HG02943 (cell line): ENCODE measurements around the gene RBM33.
"Not testable (repeated sequence)": the region's sequence is repeated elsewhere in the genome, so short reads cannot be mapped to it uniquely, and the experiment has no call there.

ENCODE experiments used
- ATAC-seq: cut with Tn5 transposase; IDR thresholded peaks from one replicate; pipeline ENCODE4 v1.9.1; 2021; ENCODE audit warnings: mild to moderate bottlenecking, low read depth, moderate library complexity; ENCODE audit not compliant: unreplicated experiment

The RBM33 gene

DNA sequence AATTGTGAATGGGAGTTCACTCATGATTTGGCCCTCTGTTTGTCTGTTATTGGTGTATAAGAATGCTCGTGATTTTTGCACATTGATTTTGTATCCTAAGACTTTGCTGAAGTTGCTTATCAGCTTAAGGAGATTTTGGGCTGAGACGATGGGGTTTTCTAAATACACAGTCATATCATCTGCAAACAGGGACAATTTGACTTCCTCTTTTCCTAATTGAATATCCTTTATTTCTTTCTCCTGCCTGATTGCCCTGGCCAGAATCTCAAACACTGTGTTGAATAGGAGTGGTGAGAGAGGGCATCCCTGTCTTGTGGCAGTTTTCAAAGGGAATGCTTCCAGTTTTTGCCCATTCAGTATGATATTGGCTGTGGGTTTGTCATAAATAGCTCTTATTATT, 43.8 kb downstream of the RBM33 start:
- ATAC-seq = not testable (repeated sequence)

DNA sequence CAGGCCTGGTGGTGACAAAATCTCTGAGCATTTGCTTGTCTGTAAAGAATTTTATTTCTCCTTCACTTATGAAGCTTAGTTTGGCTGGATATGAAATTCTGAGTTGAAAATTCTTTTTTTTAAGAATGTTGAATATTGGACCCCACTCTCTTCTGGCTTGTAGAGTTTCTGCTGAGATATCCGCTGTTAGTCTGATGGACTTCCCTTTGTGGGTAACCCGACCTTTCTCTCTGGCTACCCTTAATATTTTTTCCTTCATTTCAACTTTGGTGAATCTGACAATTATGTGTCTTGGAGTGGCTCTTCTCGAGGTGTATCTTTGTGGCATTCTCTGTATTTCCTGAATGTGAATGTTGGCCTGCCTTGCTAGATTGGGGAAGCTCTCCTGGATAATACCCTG, 46.2 kb downstream of the RBM33 start:
- ATAC-seq = not testable (repeated sequence)

DNA sequence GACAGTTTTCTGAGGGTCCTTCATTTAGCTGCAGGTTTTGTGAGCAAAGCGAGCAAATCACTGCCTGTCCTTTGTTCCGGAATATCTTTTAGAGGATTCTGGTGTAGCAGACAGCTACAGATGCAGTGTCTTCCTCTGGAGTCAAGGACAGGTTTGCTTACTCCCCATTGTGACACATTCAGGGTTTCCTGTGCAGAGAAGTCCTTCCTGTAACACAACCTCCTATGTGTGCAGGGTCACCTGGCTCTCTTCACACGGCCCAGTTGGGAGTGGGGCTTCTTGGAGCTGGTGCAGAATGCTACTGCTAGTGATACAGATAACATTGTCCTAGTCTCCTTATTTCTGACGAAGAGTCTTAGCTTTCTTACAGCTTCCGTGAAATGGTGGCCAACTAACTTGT, 47.9 kb downstream of the RBM33 start:
- ATAC-seq = no peak

DNA sequence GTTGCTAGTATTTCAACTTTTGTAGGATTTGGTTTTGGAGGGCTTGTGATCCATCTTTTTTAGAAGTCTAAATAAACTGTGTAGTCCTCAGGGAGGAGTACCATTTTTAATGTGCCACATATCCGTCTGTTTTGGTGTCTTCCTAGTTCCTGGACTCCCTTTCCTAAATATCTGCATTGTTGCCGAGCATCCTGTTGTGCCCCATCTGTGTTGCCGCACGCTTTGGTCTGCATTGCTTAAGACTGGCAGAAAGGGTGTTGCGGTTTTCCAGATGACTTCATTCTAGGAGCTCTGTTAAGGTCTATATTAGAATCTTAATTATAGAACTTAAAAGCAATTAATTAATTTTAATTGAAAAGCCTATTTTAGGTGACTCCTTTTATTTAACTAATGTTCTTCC, 49.4 kb downstream of the RBM33 start:
- no peak for ATAC-seq

DNA sequence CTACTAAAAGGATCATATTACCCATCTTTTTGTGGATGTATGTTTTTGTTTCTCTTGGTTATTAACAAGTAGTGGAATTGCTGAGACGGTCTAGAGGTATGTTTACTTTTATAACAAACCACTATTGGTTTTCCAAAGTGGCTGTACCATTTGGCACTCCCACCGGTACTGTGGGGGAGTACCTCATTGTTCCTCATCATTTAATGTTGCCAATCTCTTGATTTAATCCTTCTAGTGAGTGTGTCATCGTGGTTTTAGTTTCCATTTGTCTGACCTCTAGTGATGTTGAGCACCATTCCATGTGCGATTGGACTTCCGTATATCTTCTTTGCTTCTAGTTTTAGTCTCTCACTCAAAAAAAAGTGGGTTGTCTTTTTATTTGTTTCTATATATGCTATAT, 50.4 kb downstream of the RBM33 start:
- no peak for ATAC-seq

DNA sequence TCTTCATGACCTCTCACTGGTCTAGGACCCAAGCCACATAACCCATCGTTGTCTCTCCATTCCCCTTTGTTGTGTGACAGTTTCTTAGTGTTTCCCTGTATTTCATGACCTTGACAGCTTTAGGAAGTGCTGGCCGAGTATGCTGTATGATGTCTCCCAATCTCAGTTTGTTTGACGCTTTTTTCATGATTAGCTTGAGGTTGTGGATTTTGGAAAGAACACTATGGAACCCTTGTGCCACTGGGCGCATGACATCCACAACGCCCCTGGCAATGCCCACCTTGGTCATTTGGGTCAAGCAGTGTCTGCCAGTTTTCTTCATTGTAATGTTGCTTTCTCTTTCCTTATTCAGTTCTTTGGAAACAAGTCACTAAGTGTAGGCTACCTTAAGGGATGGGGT, 52.3 kb downstream of the RBM33 start:
- ATAC-seq = no peak

DNA sequence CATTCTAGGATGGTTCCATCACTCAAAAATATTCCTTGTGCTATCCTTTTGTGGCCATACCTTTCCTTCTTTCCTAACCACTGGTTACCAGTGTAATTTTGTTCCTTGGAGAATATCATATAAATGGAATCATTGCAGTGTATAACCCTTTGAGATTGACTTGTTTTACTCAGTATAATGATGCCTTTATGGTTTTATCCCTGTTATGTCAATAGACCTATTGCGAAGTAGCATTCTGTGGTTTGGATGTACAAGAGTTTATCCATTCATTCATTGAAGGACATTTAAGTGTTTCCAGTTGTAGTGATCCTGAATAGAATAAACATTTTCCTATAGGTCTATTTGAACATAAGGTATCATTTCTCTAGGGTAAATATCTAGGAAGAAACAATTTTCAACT, 54.2 kb downstream of the RBM33 start:
- no peak for ATAC-seq

DNA sequence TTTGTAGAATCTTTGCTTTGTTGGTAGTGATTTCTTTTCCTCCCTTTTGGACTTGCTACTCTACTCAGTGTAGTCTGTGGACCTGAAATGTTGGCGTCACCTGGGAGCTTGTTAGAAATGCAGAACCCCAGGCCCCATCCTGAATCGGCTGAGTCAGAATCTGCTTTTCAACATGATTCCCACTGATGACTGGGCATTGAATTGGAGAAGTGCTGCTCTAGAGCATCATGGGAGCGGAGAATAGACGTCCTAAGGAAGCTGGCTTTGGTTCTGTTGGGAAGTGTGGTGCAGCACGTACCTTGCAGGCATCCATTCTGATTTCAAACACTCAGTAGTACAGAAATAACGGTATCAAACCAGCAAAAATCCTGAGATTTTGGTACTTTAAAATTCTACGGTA, 54.7 kb downstream of the RBM33 start:
- no peak for ATAC-seq

DNA sequence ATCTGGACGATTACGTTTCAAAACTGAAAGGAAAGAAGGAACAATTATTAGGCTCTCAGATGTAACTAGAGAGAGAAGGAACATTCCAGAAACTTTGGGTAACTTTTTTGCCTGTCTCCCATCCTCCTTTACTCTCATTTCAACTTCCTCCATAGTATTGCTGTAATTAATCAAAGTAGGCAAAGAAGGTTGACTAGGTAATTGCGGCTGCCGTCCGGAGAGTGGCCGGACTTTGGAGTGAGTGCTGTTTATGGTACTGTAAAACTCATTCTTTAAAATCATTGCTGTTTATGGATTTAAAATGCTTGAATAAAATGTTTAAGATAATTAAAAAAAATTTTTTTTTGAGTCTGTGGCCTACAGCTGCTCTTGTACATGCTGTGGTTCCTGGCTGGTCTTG, 56.4 kb downstream of the RBM33 start:
- no peak for ATAC-seq

DNA sequence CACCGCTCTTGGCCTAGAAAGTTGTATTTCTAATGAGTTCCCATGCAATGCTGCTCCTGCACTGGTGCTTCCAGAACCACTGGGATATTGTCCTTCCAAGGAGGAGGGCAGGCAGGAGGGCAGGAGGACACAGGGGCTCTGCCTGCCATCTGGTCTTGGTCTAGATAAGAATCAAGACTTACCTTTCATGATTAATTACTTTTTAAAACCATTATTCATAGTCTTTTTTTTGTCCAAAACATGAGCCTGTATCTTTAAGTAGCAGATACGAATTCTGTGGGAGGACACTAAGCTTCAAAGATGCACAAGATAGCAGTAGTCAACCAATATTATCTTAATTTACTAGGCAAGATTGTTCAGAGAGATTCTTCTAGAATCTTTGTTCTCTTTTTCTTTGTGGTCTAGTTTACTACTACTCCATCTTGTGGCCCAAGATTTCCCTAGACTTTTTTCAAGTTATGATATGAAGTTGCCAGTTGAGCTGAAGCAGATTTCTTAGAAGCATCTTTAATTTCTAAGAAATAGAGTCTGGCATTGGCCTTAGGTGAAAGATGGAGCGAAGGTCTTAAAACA, 57.6 kb downstream of the RBM33 start:
- ATAC-seq = no peak

DNA sequence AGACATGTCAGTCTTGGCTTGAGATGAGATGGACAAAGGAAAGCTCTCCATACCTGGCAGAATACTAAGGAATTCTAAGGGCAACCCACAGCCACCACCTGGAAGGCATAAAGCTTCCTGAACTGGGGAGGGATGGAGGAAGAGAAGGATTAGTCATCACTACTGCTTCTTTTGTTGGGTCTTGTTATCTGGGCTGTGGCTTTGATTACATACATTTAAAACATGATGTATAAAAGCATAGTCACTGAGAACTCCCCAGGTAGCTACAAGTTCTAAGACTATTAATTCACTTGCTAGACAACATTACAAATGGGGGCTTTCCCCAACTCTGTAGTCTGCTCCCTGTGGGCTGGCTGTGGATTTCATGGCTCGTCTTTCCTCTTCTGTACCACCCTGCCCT, 58.2 kb downstream of the RBM33 start:
- ATAC-seq = no peak

DNA sequence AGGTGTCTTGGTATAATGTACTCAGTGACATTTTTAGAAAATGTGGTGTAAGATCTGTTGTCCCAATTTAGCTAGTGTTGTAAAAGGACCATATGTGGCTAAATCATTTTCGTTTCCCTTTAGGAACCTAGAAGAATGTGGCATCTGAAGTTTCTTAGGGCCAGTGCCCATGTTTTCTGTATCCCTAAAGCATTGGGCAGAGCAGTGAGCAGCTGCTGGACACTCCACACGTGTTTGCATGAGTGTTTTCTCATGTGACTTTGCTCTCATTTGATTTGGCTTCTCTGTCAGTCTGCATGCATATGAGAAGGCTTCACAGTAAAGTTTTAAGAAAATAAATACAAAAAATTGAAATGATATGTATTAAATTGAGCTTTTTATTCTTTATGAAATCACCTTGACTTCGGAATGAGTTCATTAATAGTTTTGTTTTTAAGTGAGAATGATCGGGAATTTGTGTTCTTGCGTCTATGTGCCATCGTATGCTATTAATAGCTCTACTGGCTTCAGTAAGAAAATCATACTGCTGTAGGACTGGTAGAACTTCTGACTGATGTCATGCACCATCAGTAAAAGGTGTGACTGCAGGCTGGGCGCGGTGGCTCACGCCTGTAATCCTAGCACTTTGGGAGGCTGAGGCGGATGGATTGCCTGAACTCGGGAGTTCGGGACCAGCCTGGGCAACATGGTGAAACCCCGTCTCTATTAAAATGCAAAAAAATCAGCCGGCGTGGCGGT, 61.3 kb downstream of the RBM33 start:
- ATAC-seq = no peak

DNA sequence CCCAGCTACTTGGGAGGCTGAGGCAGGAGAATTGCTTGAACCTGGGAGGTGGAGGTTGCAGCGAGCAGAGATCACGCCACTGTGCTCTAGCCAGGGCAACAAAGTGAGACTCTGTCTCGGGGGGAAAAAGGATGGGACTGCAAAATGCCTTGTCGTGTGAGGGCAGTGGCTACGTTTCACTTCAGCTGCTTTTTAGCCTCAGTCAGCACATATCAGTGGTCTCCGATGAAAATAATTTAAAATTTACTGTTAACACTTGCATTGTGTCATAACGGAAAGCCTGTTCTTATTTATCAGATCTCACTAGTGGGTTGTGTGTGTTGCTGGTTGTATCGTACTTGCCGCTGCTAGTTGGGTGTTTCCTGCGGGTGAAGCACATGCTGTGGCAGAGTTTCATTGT, 61.9 kb downstream of the RBM33 start:
- no peak for ATAC-seq

DNA sequence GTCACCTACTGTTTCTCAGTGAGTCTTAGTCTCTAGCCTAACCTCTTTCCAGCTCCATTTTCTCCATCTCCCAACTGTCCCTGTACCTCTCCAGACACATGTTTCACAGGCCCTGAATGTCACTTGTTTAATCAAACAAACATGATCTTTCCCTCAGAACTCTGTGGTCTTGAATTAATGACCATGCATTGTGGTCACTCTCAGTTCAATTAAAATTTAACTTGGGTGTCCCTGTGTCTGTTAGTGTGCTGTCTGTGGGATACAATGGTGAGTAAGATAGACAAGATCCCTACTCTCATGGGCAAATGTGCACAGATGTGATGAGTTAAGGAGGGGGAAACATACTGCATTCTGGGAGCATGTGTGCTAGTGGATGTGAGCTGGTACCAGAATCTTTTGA, 65.0 kb downstream of the RBM33 start:
- no peak for ATAC-seq

DNA sequence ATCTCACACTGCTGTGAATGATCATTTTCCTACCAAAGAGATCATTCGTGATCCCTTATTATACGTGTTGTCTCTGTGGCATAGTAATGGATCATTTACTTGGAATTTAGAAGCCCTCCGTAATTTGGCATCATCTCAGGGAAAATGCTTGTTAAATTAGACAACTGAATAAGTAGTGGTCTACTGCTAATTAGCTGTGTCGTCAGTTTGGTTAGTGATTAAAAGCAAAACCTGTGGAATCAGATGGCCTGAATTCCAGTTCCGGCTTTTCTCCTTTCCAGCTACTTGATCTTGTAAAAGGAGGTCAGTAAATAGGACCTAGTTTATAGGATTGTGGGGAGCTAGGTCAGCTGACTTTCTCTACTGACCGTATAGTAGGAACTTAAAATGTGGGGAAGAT, 65.6 kb downstream of the RBM33 start:
- no peak for ATAC-seq

DNA sequence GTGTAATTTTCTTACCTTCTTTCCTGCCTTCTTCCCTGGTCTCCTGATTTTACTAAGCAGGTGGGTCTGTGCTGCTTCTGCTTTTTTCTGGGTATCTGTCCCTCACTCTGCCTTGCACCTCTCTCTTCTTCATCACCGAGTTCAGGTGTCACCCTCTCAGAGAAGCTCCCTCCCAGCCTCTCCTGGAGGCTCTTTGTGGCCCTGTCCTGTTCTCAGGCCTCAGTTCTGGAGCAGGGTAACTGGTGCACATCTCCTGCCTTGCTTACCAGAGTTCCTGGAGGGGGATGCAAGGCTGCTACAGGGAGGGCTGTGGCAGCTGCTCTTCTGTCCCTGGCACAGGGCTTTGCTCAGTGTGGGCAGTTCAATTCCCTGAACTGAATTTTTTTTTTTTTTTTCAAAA, 66.1 kb downstream of the RBM33 start:
- ATAC-seq = peak; percentile 74

DNA sequence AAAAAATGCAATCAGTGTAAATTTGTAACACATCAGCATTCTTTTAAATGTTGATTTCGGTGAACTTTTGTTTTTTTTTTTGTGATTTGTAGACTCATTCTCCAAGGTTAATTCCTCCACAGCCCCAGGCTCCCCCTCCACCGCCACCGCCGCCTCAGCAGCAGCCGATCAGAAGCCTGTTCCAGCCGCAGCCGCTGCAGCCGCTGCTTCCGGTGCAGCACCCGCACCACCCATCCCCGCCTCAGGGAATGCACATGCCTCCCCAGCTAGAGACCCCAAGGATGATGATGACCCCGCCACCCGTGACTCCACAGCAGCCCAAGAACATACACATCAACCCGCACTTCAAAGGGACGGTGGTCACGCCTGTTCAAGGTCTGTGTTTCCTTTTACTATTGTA, 66.6 kb downstream of the RBM33 start:
- ATAC-seq = no peak

DNA sequence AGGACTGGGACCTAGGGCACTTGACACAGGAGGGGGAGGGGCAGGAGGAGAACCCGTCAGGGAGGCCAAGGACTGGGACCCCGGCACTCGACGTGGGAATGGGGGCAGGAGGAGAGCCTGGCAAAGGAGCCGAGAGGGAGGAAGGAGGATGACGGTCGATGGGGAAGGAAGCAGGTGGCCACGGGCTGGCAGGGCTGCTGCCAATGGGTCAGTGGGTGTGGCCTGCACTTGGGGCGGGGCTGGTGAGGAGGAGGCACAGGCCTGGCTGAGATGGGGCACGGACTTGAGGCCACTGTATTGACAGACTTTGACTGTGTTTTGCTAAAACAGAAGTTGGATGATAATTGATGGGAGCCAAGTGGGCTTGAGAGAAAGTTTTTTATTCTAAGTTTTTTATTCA, 68.9 kb downstream of the RBM33 start:
- ATAC-seq = no peak

DNA sequence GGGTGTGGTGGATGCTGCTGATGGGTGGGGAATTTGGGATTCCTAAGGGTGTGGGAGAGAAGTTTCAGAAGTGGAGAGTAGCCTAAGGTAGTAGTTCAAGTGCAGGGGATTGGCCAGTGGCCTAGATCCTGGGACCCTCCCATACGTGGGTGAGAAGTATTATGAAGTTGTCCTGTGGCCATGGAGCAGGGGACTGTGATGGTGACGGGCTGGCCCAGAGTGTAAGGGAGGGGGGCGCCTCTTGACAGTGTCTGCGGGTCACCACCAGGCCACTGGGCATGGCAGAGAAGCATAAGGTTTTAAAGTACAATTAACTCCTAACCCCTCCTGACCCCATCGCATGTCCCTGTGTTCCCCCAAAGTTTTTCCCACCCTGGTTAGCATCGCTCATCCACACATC, 70.2 kb downstream of the RBM33 start:
- no peak for ATAC-seq

DNA sequence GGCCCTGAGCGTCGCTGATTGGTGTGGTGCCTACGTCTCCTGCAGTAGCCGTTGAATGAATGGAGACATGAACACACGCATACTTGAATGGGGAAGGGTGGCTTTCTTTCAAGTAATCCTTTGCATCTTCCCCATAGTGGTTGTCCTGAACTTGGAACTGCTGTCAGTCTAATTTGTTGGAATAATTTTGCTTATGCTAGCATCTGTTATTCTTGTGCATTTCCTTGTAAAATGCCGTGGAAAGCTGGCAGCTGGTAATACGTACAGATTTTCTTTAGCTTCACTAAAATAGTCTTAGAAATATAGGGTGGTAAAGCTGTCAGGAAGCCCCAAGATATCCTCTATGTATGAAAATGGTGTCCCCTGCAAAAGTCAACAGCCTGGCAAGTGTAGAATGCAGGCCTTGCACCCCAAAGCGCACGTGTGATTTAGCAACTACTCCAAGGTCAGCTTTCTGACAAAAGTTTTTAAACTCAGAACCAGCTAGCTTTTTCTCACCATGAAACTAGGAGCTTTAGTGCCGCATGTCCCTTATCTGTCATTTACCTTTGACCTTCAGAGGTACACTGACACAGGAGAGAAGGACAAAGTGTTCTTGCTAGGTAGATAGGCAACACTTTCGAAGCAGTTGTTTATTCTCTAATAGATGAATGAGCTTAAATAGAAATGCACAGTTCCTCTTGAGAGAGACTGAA, 70.8 kb downstream of the RBM33 start:
- no peak for ATAC-seq

DNA sequence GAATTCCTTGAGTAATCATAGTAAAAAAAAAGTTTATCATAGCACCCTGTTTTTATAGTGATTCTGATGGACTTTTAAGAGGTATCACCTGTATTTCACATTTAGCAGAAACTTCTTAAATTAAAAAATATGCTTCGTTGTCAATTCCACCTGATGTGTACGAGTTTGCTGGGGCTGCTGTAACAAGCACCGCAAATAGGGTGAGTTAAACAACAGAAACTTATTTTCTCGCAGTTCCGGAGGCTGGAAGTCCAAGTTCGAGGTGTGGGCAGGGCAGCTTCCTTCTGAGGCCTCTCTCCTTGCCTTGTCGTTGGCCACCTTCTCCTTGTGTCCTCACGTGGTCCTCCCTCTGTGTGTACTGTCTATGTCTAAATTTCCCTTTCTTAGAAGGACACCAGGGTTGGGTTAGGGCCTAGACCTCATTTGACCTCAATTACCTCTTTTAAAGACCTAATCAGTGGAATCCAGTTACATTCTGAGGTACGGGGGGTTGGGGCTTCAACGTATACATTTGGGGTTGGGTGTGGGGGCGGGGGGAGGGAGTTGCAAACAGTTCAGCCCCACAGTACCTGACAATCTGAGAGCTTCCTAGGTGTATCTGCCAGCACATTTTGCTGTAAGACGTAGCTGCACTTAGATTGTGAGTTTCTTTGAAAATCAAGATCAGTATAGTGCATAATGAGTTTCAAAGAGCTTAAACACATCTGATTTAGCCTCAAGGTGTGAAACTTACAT, 72.7 kb downstream of the RBM33 start:
- no peak for ATAC-seq
